Endothelial cell of umbilical vein (primary cell): ENCODE measurements around the gene SPON1. TPM values are rescaled to one million over a fixed set of nuclear protein-coding genes. Genes with fewer than 3 reads are reported as not detected.

Experiments used
- BruUV-seq: library from RNA; stranded (reverse); fragments of 400-500 nt; replicated peaks from 2 replicates; lab custom pipeline; 2021; lab: Mats Ljungman, UMichigan
- CTCF ChIA-PET: fragments of 300-600, 350-600 bp; sonication (Branson Sonifier 250); formaldehyde crosslinking; loops from one replicate; lab custom pipeline; 2021; ENCODE audit warnings: antibody characterized with exemption, inconsistent platforms; lab: Charles Lee
- POLR2A ChIA-PET: fragments of 300-600, 350-600 bp; sonication (Branson Sonifier 250); formaldehyde crosslinking; loops from one replicate; lab custom pipeline; 2021; ENCODE audit warnings: antibody characterized with exemption, inconsistent platforms; lab: Charles Lee
- DNase-seq: peaks from one replicate; pipeline ENCODE4 v3.0.0-alpha.2; 2011; ENCODE audit warnings: low read depth, low spot score
- FAIRE-seq: peaks from 2 replicates; lab custom pipeline; 2011; peaks lifted over from hg19 to GRCh38; lab: Jason Lieb, UNC
- H2AFZ ChIP-seq: 2 replicates; pipeline ENCODE4 v1.6.0; 2012; ENCODE audit warnings: low read depth, low read length, control low read depth, inconsistent platforms
- H3K27ac ChIP-seq: 2 replicates; pipeline ENCODE4 v1.5.1; 2011; ENCODE audit warnings: low read depth, mild to moderate bottlenecking, control low read depth, low read length, moderate library complexity; ENCODE audit not compliant: insufficient read depth
- H3K27me3 ChIP-seq, 2 experiments: 2 replicates each; pipeline versions ENCODE4 v1.6.0 to v1.6.1; 2011; ENCODE audit warnings: low read length in 2 of 2, mixed read lengths in 1 of 2; ENCODE audit not compliant: control insufficient read depth in 2 of 2, insufficient read depth in 2 of 2
- H3K36me3 ChIP-seq, 2 experiments: 2 replicates in 1 of 2; 3 replicates in 1 of 2; pipeline ENCODE4 v1.5.1; 2011; ENCODE audit warnings: low read length in 2 of 2, mild to moderate bottlenecking in 1 of 2, moderate library complexity in 1 of 2; ENCODE audit not compliant: control insufficient read depth in 2 of 2, insufficient read depth in 2 of 2; ENCODE audit errors: extremely low read depth in 1 of 2
- H3K4me1 ChIP-seq: 3 replicates; pipeline ENCODE4 v1.5.1; 2011; ENCODE audit warnings: mild to moderate bottlenecking, low read length; ENCODE audit not compliant: control insufficient read depth, insufficient read depth; ENCODE audit errors: extremely low read depth
- H3K4me2 ChIP-seq: 2 replicates; pipeline ENCODE4 v1.6.1; 2011; ENCODE audit warnings: low read length, control low read depth, mixed read lengths; ENCODE audit not compliant: insufficient read depth
- H3K4me3 ChIP-seq, 3 experiments: fragments of 200-600 bp in 1 of 3; sonication (generic), shearing (Covaris generic) in 1 of 3; replicated peaks in 1 of 3; 2 replicates each; pipeline ENCODE4 v1.5.1; 2011 to 2016; ENCODE audit warnings: control low read depth in 3 of 3, low read length in 3 of 3, mild to moderate bottlenecking in 2 of 3, inconsistent platforms in 1 of 3, low read depth in 1 of 3, moderate library complexity in 1 of 3; ENCODE audit not compliant: insufficient read depth in 1 of 3
- H3K79me2 ChIP-seq: 2 replicates; pipeline ENCODE4 v1.6.0; 2012; ENCODE audit warnings: low read length, inconsistent platforms; ENCODE audit not compliant: control insufficient read depth, insufficient read depth
- H3K9ac ChIP-seq: replicated peaks from 2 replicates; pipeline ENCODE3; 2011; ENCODE audit warnings: low read length, control low read depth; ENCODE audit not compliant: insufficient read depth; ENCODE audit errors: extremely low read depth
- H3K9me1 ChIP-seq: replicated peaks from 3 replicates; pipeline ENCODE4 v1.6.0; 2011; ENCODE audit warnings: mild to moderate bottlenecking, low read length; ENCODE audit not compliant: control insufficient read depth, insufficient read depth; ENCODE audit errors: extremely low read depth
- H3K9me3 ChIP-seq: replicated peaks from 2 replicates; pipeline ENCODE4 v1.5.1; 2012; ENCODE audit warnings: low read length, inconsistent platforms; ENCODE audit not compliant: control insufficient read depth, insufficient read depth
- H4K20me1 ChIP-seq: replicated peaks from 2 replicates; pipeline ENCODE3; 2011; ENCODE audit warnings: mild to moderate bottlenecking, low read length; ENCODE audit not compliant: control insufficient read depth, insufficient read depth; ENCODE audit errors: extremely low read depth
- EZH2 ChIP-seq: IDR thresholded peaks from 2 replicates; pipeline ENCODE4 v1.6.1; 2012; ENCODE audit warnings: borderline replicate concordance, low read depth, mild to moderate bottlenecking, moderate library complexity, low read length, inconsistent platforms; ENCODE audit not compliant: severe bottlenecking
- JUN ChIP-seq: IDR thresholded peaks from 2 replicates; pipeline ENCODE4 v1.6.1; 2011; ENCODE audit warnings: borderline replicate concordance, low read depth; ENCODE audit not compliant: insufficient read length, insufficient read depth
- dilution Hi-C: fragments of 300-500 bp; cut with MboI; formaldehyde crosslinking; loops from one replicate; pipeline ENCODE4 v1.15.0; 2019; ENCODE audit warnings: low sequenced_read_pairs; ENCODE audit not compliant: extremely low pct_ligation_motif_present
- intact Hi-C: fragments of 100-400 bp; cut with micrococcal nuclease; formaldehyde crosslinking; loops from one replicate; pipeline ENCODE4 v1.10.0; 2022
- polyA plus RNA-seq, 4 experiments: library from polyadenylated mRNA; depleted of rRNA in 3 of 4; stranded (reverse) in 3 of 4; unstranded in 1 of 4; fragments of >200 nt; gene quantifications; 2 replicates each; pipeline versions ENCODE4 v1.2.1 to v1.2.3, GENCODE V29; 2011 to 2012; ENCODE audit warnings: missing spikeins in 1 of 4
- total RNA-seq: library from RNA; stranded (reverse); gene quantifications from 2 replicates; pipeline ENCODE4 v1.2.3, GENCODE V29; 2021
- TF ChIP-seq, protein P1 (sequence below): IDR thresholded peaks from 2 replicates; pipeline ENCODE4 v1.6.1; 2011; ENCODE audit not compliant: insufficient read depth, insufficient read length
- TF ChIP-seq, protein P2 (sequence below), 2 donors: IDR thresholded peaks; 1 replicate in 1 of 2; 2 replicates in 1 of 2; pipeline ENCODE4 v1.5.1; 2011; ENCODE audit warnings: low read length in 2 of 2, mild to moderate bottlenecking in 2 of 2, moderate library complexity in 2 of 2, control low read depth in 1 of 2, inconsistent platforms in 1 of 2, low read depth in 1 of 2; ENCODE audit not compliant: insufficient read depth in 1 of 2; ENCODE audit errors: extremely low read depth in 1 of 2

The SPON1 gene
- total and polyA plus RNA-seq, 2 donors (not counting 3 experiments of a cell fraction or from before 2014, with no cell fraction given): 0.31 TPM; not detected in 1

DNA sequence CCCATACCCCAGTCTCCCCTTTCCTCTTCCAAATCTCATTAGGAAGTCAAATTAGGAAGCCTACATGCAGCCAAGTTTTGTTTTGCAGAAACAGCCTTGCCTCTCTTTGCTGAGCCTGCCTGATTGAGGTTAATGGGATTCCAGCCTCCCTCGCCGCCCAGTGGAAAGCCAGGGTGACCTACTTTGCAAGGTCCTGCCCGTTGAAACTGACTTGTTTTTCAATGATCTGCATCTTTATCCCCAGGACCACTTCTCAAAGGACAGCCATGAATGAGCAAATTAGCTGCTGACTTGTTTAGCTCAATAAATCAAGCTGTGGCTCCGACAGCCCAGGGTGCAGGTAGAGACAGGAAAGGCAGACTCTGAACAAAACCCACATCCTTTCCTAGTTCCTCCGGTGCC, 286.1 kb downstream of the SPON1 start:
- Histone ChIP-seq H3K9me3 (no peaks in the 10 kb centered on the region), H3K27ac (no peak overlapping the region), H3K4me3 (no peak overlapping the region), H3K79me2 (no peaks in the 10 kb centered on the region), H4K20me1 (no peaks in the 10 kb centered on the region), H3K27me3 (peaks cover 27% of the 10 kb centered on the region in 2 experiments), H3K4me2 (no peak overlapping the region), H2AFZ (no peak overlapping the region), H3K36me3 (no peaks in the 10 kb centered on the region), H3K9me1 (no peaks in the 10 kb centered on the region), H3K4me1 (no peaks in the 10 kb centered on the region), H3K9ac (no peak overlapping the region)
- ChIA-PET CTCF (interaction anchor here (0.7 to 1.4 kb wide), 3 partner anchors 292 to 476 kb away, joined by 3 to 6 read pairs (median 4); no protein-coding TSS in a partner anchor), POLR2A (no interaction called here)
- intact Hi-C loops: no loop called here
- DNase-seq: no peak
- peak; percentile 35 for TF ChIP-seq EZH2
- TF ChIP-seq, protein P1, sequence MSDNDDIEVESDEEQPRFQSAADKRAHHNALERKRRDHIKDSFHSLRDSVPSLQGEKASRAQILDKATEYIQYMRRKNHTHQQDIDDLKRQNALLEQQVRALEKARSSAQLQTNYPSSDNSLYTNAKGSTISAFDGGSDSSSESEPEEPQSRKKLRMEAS: no peak
- dilution Hi-C loops: no loop called here
- no peak for FAIRE-seq
- no TSS peak for BruUV-seq

GRCh38 chr11:14249121-14249963, 286.8 kb downstream of the SPON1 start:
- Histone ChIP-seq H3K9ac (no peak overlapping the region), H3K4me3 (no peak overlapping the region), H3K27me3 (peaks cover 27% of the 10 kb centered on the region in 2 experiments), H3K4me2 (no peak overlapping the region), H3K9me3 (no peaks in the 10 kb centered on the region), H3K9me1 (no peaks in the 10 kb centered on the region), H3K79me2 (no peaks in the 10 kb centered on the region), H3K4me1 (no peaks in the 10 kb centered on the region), H4K20me1 (no peaks in the 10 kb centered on the region), H3K36me3 (no peaks in the 10 kb centered on the region), H2AFZ (no peak overlapping the region), H3K27ac (no peak overlapping the region)
- intact Hi-C loops: loop anchor here (1.0 kb wide), 5 partner anchors 293 to 762 kb away; partner anchors contain the start of gene FAR1
- CTCF ChIA-PET: interaction anchor here (0.7 to 5.3 kb wide), 16 partner anchors 9 to 762 kb away, joined by 3 to 35 read pairs (median 5); no protein-coding TSS in a partner anchor
- BruUV-seq: no TSS peak
- DNase-seq (peak; percentile 46), FAIRE-seq (peak; percentile 93)
- POLR2A ChIA-PET: no interaction called here
- dilution Hi-C loops: no loop called here
- no peak for TF ChIP-seq JUN
- TF ChIP-seq, protein P2, sequence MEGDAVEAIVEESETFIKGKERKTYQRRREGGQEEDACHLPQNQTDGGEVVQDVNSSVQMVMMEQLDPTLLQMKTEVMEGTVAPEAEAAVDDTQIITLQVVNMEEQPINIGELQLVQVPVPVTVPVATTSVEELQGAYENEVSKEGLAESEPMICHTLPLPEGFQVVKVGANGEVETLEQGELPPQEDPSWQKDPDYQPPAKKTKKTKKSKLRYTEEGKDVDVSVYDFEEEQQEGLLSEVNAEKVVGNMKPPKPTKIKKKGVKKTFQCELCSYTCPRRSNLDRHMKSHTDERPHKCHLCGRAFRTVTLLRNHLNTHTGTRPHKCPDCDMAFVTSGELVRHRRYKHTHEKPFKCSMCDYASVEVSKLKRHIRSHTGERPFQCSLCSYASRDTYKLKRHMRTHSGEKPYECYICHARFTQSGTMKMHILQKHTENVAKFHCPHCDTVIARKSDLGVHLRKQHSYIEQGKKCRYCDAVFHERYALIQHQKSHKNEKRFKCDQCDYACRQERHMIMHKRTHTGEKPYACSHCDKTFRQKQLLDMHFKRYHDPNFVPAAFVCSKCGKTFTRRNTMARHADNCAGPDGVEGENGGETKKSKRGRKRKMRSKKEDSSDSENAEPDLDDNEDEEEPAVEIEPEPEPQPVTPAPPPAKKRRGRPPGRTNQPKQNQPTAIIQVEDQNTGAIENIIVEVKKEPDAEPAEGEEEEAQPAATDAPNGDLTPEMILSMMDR (IDR thresholded peaks at IDR 0.05; ENCODE audit: extremely low read depth in 1 of 2, insufficient read depth in 1 of 2, low read depth in 1 of 2, low read length in 2 of 2): peak; percentile 69 to 77
- no peak for TF ChIP-seq EZH2
